Measurements from ENCODE around the gene SLC35G4.

DNA sequence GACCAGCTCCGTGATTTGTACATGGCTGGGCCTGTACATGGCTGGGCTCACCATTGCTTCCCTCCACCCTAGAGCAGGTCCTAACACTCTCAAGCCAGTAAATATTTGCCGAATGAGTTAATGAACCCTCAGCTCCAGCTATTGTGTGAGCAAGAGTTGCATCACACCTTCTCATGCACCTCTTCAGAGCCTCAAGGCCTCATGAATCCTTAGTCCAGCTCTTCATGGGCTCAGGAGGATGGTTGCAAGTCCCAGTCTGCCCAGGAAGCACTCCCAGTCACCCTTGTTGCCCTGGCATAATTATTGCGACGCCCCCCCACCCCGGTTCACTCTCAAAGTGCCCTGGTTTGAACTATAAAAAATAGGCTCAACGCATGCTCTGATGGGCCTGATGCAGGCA lies 49.6 kb downstream of the SLC35G4 start:
- TF ChIP-seq CTCF (IDR thresholded peaks at IDR 0.05) (no peak), POLR2A (IDR thresholded peaks at IDR 0.05) (no peak)
